Activated T-helper 17 cell treated with anti-CD3 and anti-CD28 coated beads, Interleukin-2, amount 50 U/mL, for 72 hours (primary cell): Measurements from ENCODE around the gene CACNA1B. TPM values are rescaled to one million over a fixed set of nuclear protein-coding genes. Genes with fewer than 3 reads are reported as not detected.

Experiments
- ATAC-seq: fragments of 150-1000 bp; cut with Tn5 transposase; replicated peaks from 2 replicates; pipeline ENCODE4 v1.10.0; 2021; ENCODE audit warnings: mild to moderate bottlenecking, moderate library complexity
- H3K27ac Mint-ChIP-seq: one replicate; pipeline ENCODE4 v1.8.0; 2022; ENCODE audit warnings: mixed read lengths
- H3K27me3 Mint-ChIP-seq: one replicate; pipeline ENCODE4 v1.8.0; 2022; ENCODE audit warnings: mixed read lengths
- H3K36me3 Mint-ChIP-seq: one replicate; pipeline ENCODE4 v1.8.0; 2022; ENCODE audit warnings: low read depth, mild to moderate bottlenecking, mixed read lengths
- H3K4me1 Mint-ChIP-seq: one replicate; pipeline ENCODE4 v1.8.0; 2022; ENCODE audit warnings: mixed read lengths
- H3K4me3 Mint-ChIP-seq: one replicate; pipeline ENCODE4 v1.8.0; 2022; ENCODE audit warnings: mild to moderate bottlenecking, mixed read lengths
- H3K9me3 Mint-ChIP-seq: one replicate; pipeline ENCODE4 v1.8.0; 2022; ENCODE audit warnings: mixed read lengths
- total RNA-seq, 2 donors: library from RNA; stranded (reverse); gene quantifications; one replicate each; pipeline ENCODE4 v1.2.3, GENCODE V29; 2022

CACNA1B gene
- total RNA-seq, 2 donors from 2014 or later, result 0.16 TPM; not detected in 1

GRCh38 chr9:138038244-138038671 is 160.7 kb downstream of the CACNA1B start:
- no peak overlapping the region for H3K27ac Mint-ChIP-seq
- peaks cover 3% of the 10 kb centered on the region for H3K9me3 Mint-ChIP-seq
- no peak overlapping the region for H3K4me3 Mint-ChIP-seq
- no peaks in the 10 kb centered on the region for H3K36me3 Mint-ChIP-seq
- peaks cover 38% of the 10 kb centered on the region for H3K27me3 Mint-ChIP-seq
- H3K4me1 Mint-ChIP-seq, result no peaks in the 10 kb centered on the region
- no peak for ATAC-seq

- Mint-ChIP-seq H3K4me1 (no peaks in the 10 kb centered on the region), H3K4me3 (no peak overlapping the region), H3K9me3 (no peaks in the 10 kb centered on the region), H3K27me3 (peaks cover 34% of the 10 kb centered on the region), H3K36me3 (no peaks in the 10 kb centered on the region), H3K27ac (no peak overlapping the region)
- no peak for ATAC-seq
Measured at GRCh38 chr9:138040446-138041430, 163.2 kb downstream of the CACNA1B start.

- Mint-ChIP-seq H3K36me3 (no peaks in the 10 kb centered on the region), H3K4me3 (no peak overlapping the region), H3K27ac (no peak overlapping the region), H3K9me3 (no peaks in the 10 kb centered on the region), H3K27me3 (peaks cover 23% of the 10 kb centered on the region), H3K4me1 (no peaks in the 10 kb centered on the region)
- no peak for ATAC-seq
Measured at GRCh38 chr9:138042146-138042545, 164.6 kb downstream of the CACNA1B start.

GRCh38 chr9:138042640-138043039 is 165.1 kb downstream of the CACNA1B start:
- ATAC-seq, result no peak
- Mint-ChIP-seq H3K36me3 (no peaks in the 10 kb centered on the region), H3K4me3 (no peak overlapping the region), H3K27ac (no peak overlapping the region), H3K9me3 (no peaks in the 10 kb centered on the region), H3K4me1 (no peaks in the 10 kb centered on the region), H3K27me3 (peaks cover 27% of the 10 kb centered on the region)

- Mint-ChIP-seq H3K4me1 (no peaks in the 10 kb centered on the region), H3K36me3 (no peaks in the 10 kb centered on the region), H3K4me3 (no peak overlapping the region), H3K27ac (no peak overlapping the region), H3K27me3 (peaks cover 27% of the 10 kb centered on the region), H3K9me3 (no peaks in the 10 kb centered on the region)
- ATAC-seq, result no peak
Measured at GRCh38 chr9:138043061-138043410, 165.5 kb downstream of the CACNA1B start.

GRCh38 chr9:138043411-138044345 is 166.1 kb downstream of the CACNA1B start:
- no peak overlapping the region for H3K4me3 Mint-ChIP-seq
- H3K9me3 Mint-ChIP-seq, result no peaks in the 10 kb centered on the region
- no peaks in the 10 kb centered on the region for H3K36me3 Mint-ChIP-seq
- H3K27ac Mint-ChIP-seq, result no peak overlapping the region
- no peaks in the 10 kb centered on the region for H3K4me1 Mint-ChIP-seq
- H3K27me3 Mint-ChIP-seq, result peaks cover 27% of the 10 kb centered on the region
- no peak for ATAC-seq

GRCh38 chr9:138044485-138045383 is 167.2 kb downstream of the CACNA1B start:
- H3K4me1 Mint-ChIP-seq, result no peaks in the 10 kb centered on the region
- peaks cover 28% of the 10 kb centered on the region for H3K27me3 Mint-ChIP-seq
- H3K27ac Mint-ChIP-seq, result no peak overlapping the region
- H3K9me3 Mint-ChIP-seq, result no peaks in the 10 kb centered on the region
- H3K4me3 Mint-ChIP-seq, result no peak overlapping the region
- no peaks in the 10 kb centered on the region for H3K36me3 Mint-ChIP-seq
- ATAC-seq, result no peak

GRCh38 chr9:138045541-138046490 is 168.2 kb downstream of the CACNA1B start:
- no peak overlapping the region for H3K27ac Mint-ChIP-seq
- H3K4me1 Mint-ChIP-seq, result no peaks in the 10 kb centered on the region
- no peaks in the 10 kb centered on the region for H3K36me3 Mint-ChIP-seq
- H3K9me3 Mint-ChIP-seq, result no peaks in the 10 kb centered on the region
- no peak overlapping the region for H3K4me3 Mint-ChIP-seq
- H3K27me3 Mint-ChIP-seq, result peaks cover 30% of the 10 kb centered on the region
- no peak for ATAC-seq

- no peak overlapping the region for H3K4me3 Mint-ChIP-seq
- peaks cover 30% of the 10 kb centered on the region for H3K27me3 Mint-ChIP-seq
- no peaks in the 10 kb centered on the region for H3K4me1 Mint-ChIP-seq
- H3K27ac Mint-ChIP-seq, result no peak overlapping the region
- no peak for ATAC-seq
- no peaks in the 10 kb centered on the region for H3K36me3 Mint-ChIP-seq
- no peaks in the 10 kb centered on the region for H3K9me3 Mint-ChIP-seq
Measured at GRCh38 chr9:138046641-138047301, 169.2 kb downstream of the CACNA1B start.

GRCh38 chr9:138047469-138048040 is 170.0 kb downstream of the CACNA1B start:
- Mint-ChIP-seq H3K36me3 (no peaks in the 10 kb centered on the region), H3K4me3 (no peak overlapping the region), H3K27me3 (peaks cover 30% of the 10 kb centered on the region), H3K9me3 (no peaks in the 10 kb centered on the region), H3K4me1 (no peaks in the 10 kb centered on the region), H3K27ac (no peak overlapping the region)
- no peak for ATAC-seq

GRCh38 chr9:138048184-138048583 is 170.6 kb downstream of the CACNA1B start:
- ATAC-seq, result no peak
- H3K4me1 Mint-ChIP-seq, result no peaks in the 10 kb centered on the region
- no peaks in the 10 kb centered on the region for H3K9me3 Mint-ChIP-seq
- H3K27me3 Mint-ChIP-seq, result peaks cover 26% of the 10 kb centered on the region
- H3K4me3 Mint-ChIP-seq, result no peak overlapping the region
- H3K36me3 Mint-ChIP-seq, result no peaks in the 10 kb centered on the region
- no peak overlapping the region for H3K27ac Mint-ChIP-seq

- Mint-ChIP-seq H3K27ac (no peak overlapping the region), H3K4me3 (no peak overlapping the region), H3K4me1 (no peaks in the 10 kb centered on the region), H3K27me3 (peaks cover 27% of the 10 kb centered on the region), H3K36me3 (no peaks in the 10 kb centered on the region), H3K9me3 (no peaks in the 10 kb centered on the region)
- ATAC-seq, result no peak
Measured at GRCh38 chr9:138049085-138049778, 171.7 kb downstream of the CACNA1B start.
